Activated naive CD8-positive, alpha-beta T cell treated with anti-CD3 and anti-CD28 coated beads, Interleukin-2, amount 10 ng/mL, durations not matched to agents 7 days and 5 days (primary cell): Measurements from ENCODE around the gene SLCO1A2. TPM values are rescaled to one million over a fixed set of nuclear protein-coding genes. Genes with fewer than 3 reads are reported as not detected.

ENCODE experiments used
- ATAC-seq: fragments of 150-1000 bp; cut with Tn5 transposase; one replicate; pipeline ENCODE4 v1.10.0; 2021; ENCODE audit warnings: low read depth, moderate library complexity
- POLR2A ChIA-PET: fragments of 350-600 bp; sonication (Branson Sonifier 250); formaldehyde crosslinking; loops from one replicate; lab custom pipeline; 2021; ENCODE audit warnings: antibody characterized with exemption; lab: Charles Lee
- DNase-seq: peaks from one replicate; pipeline ENCODE4 v3.0.0; 2021
- H3K27ac Mint-ChIP-seq: one replicate; pipeline ENCODE4 v1.8.0; 2022; ENCODE audit warnings: mild to moderate bottlenecking, mixed read lengths
- H3K27me3 Mint-ChIP-seq: one replicate; pipeline ENCODE4 v1.8.0; 2022; ENCODE audit warnings: mild to moderate bottlenecking, moderate library complexity, mixed read lengths
- H3K36me3 Mint-ChIP-seq: one replicate; pipeline ENCODE4 v1.8.0; 2021; ENCODE audit warnings: mild to moderate bottlenecking, mixed read lengths
- H3K4me1 Mint-ChIP-seq: one replicate; pipeline ENCODE4 v1.8.0; 2021; ENCODE audit warnings: mixed read lengths
- H3K4me3 Mint-ChIP-seq: one replicate; pipeline ENCODE4 v1.8.0; 2022; ENCODE audit warnings: mild to moderate bottlenecking, moderate library complexity, mixed read lengths
- H3K9me3 Mint-ChIP-seq: one replicate; pipeline ENCODE4 v1.8.0; 2021; ENCODE audit warnings: mixed read lengths
- total RNA-seq, 2 experiments: library from RNA; stranded (reverse); gene quantifications; one replicate each; pipeline ENCODE4 v1.2.3, GENCODE V29; 2021

Gene SLCO1A2
- total RNA-seq, 2 experiments from 2014 or later = not detected

- Mint-ChIP-seq H3K27ac (no peak overlapping the region), H3K4me1 (peaks cover 6% of the 10 kb centered on the region), H3K27me3 (peaks cover 2% of the 10 kb centered on the region), H3K36me3 (no peaks in the 10 kb centered on the region), H3K9me3 (no peaks in the 10 kb centered on the region), H3K4me3 (no peak overlapping the region)
- DNase-seq (no peak), ATAC-seq (no peak)
- POLR2A ChIA-PET = no interaction called here
Observed at GRCh38 chr12:21296751-21297406, 37.8 kb downstream of the SLCO1A2 start.

DNA sequence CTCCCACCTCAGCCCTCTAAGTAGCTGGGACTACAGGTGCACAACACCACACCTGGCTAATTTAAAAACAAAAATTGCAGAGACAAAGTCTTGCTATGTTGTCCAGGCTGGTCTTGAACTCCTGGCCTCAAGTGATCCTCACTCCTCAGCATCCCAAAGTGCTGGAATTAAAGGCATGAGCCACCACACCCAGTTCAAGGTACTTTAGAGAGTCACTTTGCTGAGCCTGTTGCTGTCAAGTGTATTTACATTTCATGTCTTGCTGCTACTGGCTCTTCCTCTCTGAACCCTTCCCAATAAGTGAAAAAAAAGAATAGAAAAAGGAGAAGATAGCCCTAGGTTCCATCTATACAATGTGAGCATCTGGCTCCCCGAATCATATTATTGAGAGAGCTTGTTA lies 38.4 kb downstream of the SLCO1A2 start:
- H3K4me1 Mint-ChIP-seq = peaks cover 6% of the 10 kb centered on the region
- peaks cover 2% of the 10 kb centered on the region for H3K27me3 Mint-ChIP-seq
- POLR2A ChIA-PET = no interaction called here
- no peak overlapping the region for H3K4me3 Mint-ChIP-seq
- ATAC-seq (no peak), DNase-seq (no peak)
- no peaks in the 10 kb centered on the region for H3K9me3 Mint-ChIP-seq
- H3K27ac Mint-ChIP-seq = no peak overlapping the region
- no peaks in the 10 kb centered on the region for H3K36me3 Mint-ChIP-seq

DNA sequence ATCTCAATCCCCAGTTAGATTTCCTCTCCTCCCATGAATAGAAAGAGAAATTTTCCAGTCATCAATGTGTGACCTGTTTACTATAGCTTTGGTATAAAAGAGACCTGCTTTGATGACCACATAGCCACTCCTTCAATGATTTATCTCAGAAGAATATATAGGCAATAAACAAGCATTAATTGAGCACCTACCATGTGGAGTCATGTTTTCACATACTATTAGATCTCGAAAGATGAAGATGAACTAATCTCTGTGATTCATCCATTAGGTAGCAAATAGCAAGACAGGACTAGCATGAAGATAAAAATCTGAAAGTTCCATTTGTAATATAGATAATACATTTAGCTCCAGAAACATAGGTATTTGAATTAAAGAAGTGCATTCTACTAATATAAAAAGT lies 40.5 kb downstream of the SLCO1A2 start:
- POLR2A ChIA-PET = no interaction called here
- peaks cover 6% of the 10 kb centered on the region for H3K4me1 Mint-ChIP-seq
- peaks cover 2% of the 10 kb centered on the region for H3K27me3 Mint-ChIP-seq
- no peak overlapping the region for H3K4me3 Mint-ChIP-seq
- H3K27ac Mint-ChIP-seq = no peak overlapping the region
- ATAC-seq (no peak), DNase-seq (no peak)
- H3K9me3 Mint-ChIP-seq = no peaks in the 10 kb centered on the region
- no peaks in the 10 kb centered on the region for H3K36me3 Mint-ChIP-seq

GRCh38 chr12:21292111-21292510 lies 42.6 kb downstream of the SLCO1A2 start:
- DNase-seq (no peak), ATAC-seq (no peak)
- Mint-ChIP-seq H3K9me3 (no peaks in the 10 kb centered on the region), H3K4me1 (peaks cover 5% of the 10 kb centered on the region), H3K4me3 (no peak overlapping the region), H3K27me3 (peaks cover 2% of the 10 kb centered on the region), H3K27ac (no peak overlapping the region), H3K36me3 (no peaks in the 10 kb centered on the region)
- POLR2A ChIA-PET = no interaction called here

GRCh38 chr12:21289698-21290097 lies 45.0 kb downstream of the SLCO1A2 start:
- H3K9me3 Mint-ChIP-seq = no peaks in the 10 kb centered on the region
- no peaks in the 10 kb centered on the region for H3K36me3 Mint-ChIP-seq
- no peaks in the 10 kb centered on the region for H3K27me3 Mint-ChIP-seq
- H3K4me1 Mint-ChIP-seq = no peaks in the 10 kb centered on the region
- H3K4me3 Mint-ChIP-seq = no peak overlapping the region
- no peak for ATAC-seq
- POLR2A ChIA-PET = no interaction called here
- H3K27ac Mint-ChIP-seq = no peak overlapping the region
- DNase-seq = no peak

- Mint-ChIP-seq H3K36me3 (no peaks in the 10 kb centered on the region), H3K4me3 (no peak overlapping the region), H3K9me3 (no peaks in the 10 kb centered on the region), H3K27me3 (peaks cover 20% of the 10 kb centered on the region), H3K27ac (no peak overlapping the region), H3K4me1 (no peaks in the 10 kb centered on the region)
- DNase-seq = no peak
- ATAC-seq = no peak
- POLR2A ChIA-PET = no interaction called here
Observed at GRCh38 chr12:21276826-21277225, 57.9 kb downstream of the SLCO1A2 start.

- H3K36me3 Mint-ChIP-seq = no peaks in the 10 kb centered on the region
- POLR2A ChIA-PET = no interaction called here
- no peak for DNase-seq
- H3K27me3 Mint-ChIP-seq = peaks cover 6% of the 10 kb centered on the region
- H3K4me1 Mint-ChIP-seq = no peaks in the 10 kb centered on the region
- H3K9me3 Mint-ChIP-seq = no peaks in the 10 kb centered on the region
- no peak for ATAC-seq
- no peak overlapping the region for H3K4me3 Mint-ChIP-seq
- H3K27ac Mint-ChIP-seq = no peak overlapping the region
Observed at GRCh38 chr12:21265932-21266331, 68.8 kb downstream of the SLCO1A2 start.

- no peak for ATAC-seq
- POLR2A ChIA-PET = no interaction called here
Observed at GRCh38 chr12:21264232-21264631, 70.5 kb downstream of the SLCO1A2 start.

DNA sequence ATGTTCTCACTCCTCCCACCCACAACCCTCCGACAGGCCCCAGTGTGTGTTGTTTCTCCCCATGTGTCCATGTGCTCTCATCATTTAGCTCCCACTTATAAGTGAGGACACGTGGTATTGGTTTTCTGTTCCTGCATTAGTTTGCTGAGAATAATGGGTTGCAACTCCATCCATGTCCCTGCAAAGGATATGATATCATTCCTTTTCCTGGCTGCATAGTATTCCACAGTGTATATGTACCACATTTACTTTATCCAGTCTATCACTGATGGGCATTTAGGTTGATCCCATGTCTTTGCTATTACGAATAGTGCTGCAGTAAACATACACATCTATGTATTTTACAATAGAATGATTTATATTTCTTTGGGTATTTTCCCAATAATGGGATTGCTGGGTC lies 77.5 kb downstream of the SLCO1A2 start:
- no peak for ATAC-seq
- H3K4me1 Mint-ChIP-seq = no peaks in the 10 kb centered on the region
- no peaks in the 10 kb centered on the region for H3K36me3 Mint-ChIP-seq

More at GRCh38 chr12:21264232-21264631, 70.5 kb downstream of the SLCO1A2 start:
- Mint-ChIP-seq H3K4me3 (no peak overlapping the region), H3K36me3 (no peaks in the 10 kb centered on the region), H3K27me3 (peaks cover 2% of the 10 kb centered on the region), H3K9me3 (peaks cover 1% of the 10 kb centered on the region), H3K4me1 (no peaks in the 10 kb centered on the region), H3K27ac (no peak overlapping the region)
- DNase-seq = no peak

GRCh38 chr12:21252070-21252469 lies 82.6 kb downstream of the SLCO1A2 start:
- no peak for DNase-seq

More for the DNA sequence above, 77.5 kb downstream of the SLCO1A2 start:
- Mint-ChIP-seq H3K27ac (no peak overlapping the region), H3K27me3 (peaks cover 3% of the 10 kb centered on the region), H3K4me3 (no peak overlapping the region), H3K9me3 (peaks cover 1% of the 10 kb centered on the region)
- POLR2A ChIA-PET = no interaction called here
- no peak for DNase-seq

DNA sequence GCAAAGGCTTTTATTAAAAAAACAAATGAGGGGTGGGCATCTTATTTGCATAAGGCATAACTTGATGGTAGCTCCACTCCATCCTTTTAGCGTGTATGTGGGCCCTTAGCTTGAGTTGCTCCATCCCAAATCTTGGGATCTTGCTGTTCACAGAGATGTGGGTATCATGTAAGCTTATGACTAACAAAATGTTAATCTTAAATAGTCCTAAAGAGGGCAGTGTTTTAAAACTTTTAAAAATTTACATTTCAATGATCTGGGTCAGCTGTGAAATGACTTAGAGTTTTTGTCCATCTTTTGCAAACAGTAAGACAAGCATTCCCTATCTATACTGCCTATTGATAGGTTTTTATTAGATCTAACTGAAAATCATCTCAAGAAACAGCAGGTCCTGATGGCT lies 86.0 kb downstream of the SLCO1A2 start:
- no peak overlapping the region for H3K4me3 Mint-ChIP-seq
- POLR2A ChIA-PET = no interaction called here
- no peaks in the 10 kb centered on the region for H3K36me3 Mint-ChIP-seq
- H3K4me1 Mint-ChIP-seq = no peaks in the 10 kb centered on the region
- DNase-seq (no peak), ATAC-seq (no peak)
- no peak overlapping the region for H3K27ac Mint-ChIP-seq
- peaks cover 4% of the 10 kb centered on the region for H3K27me3 Mint-ChIP-seq
- H3K9me3 Mint-ChIP-seq = no peaks in the 10 kb centered on the region

More at GRCh38 chr12:21252070-21252469, 82.6 kb downstream of the SLCO1A2 start:
- POLR2A ChIA-PET = no interaction called here
- Mint-ChIP-seq H3K27me3 (no peaks in the 10 kb centered on the region), H3K27ac (no peak overlapping the region), H3K4me1 (no peaks in the 10 kb centered on the region), H3K36me3 (no peaks in the 10 kb centered on the region), H3K4me3 (no peak overlapping the region), H3K9me3 (no peaks in the 10 kb centered on the region)
- no peak for ATAC-seq

GRCh38 chr12:21239866-21240265 lies 94.9 kb downstream of the SLCO1A2 start:
- Mint-ChIP-seq H3K4me3 (no peak overlapping the region), H3K27me3 (peaks cover 2% of the 10 kb centered on the region), H3K9me3 (no peaks in the 10 kb centered on the region), H3K36me3 (no peaks in the 10 kb centered on the region), H3K27ac (no peak overlapping the region), H3K4me1 (no peaks in the 10 kb centered on the region)
- DNase-seq (no peak), ATAC-seq (no peak)
- POLR2A ChIA-PET = no interaction called here

GRCh38 chr12:21234395-21234794 lies 100.3 kb downstream of the SLCO1A2 start:
- ATAC-seq = no peak
- no peaks in the 10 kb centered on the region for H3K4me1 Mint-ChIP-seq

DNA sequence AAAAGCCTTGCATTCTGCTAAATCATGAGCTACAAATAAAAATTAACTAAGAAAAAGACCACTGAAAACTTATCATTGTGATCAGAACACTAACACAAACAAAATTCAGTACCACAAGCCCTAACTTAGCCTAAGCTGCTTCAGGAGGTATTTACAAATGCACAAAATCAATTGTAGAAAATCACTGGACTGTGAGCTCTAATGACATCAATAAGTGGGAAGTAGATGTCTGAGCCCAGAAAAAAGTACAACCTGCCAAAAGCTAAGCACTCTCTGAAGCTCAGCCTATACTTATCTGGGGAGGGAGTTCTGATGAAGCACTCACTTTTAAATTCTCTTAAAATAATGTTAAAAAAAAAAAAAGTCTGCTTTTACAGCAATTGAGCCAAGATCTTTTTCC lies 110.8 kb downstream of the SLCO1A2 start:
- no peak overlapping the region for H3K4me3 Mint-ChIP-seq
- ATAC-seq (no peak), DNase-seq (no peak)
- no peaks in the 10 kb centered on the region for H3K4me1 Mint-ChIP-seq
- POLR2A ChIA-PET = no interaction called here
- H3K27ac Mint-ChIP-seq = no peak overlapping the region
- no peaks in the 10 kb centered on the region for H3K9me3 Mint-ChIP-seq
- H3K27me3 Mint-ChIP-seq = no peaks in the 10 kb centered on the region
- H3K36me3 Mint-ChIP-seq = no peaks in the 10 kb centered on the region

More at GRCh38 chr12:21234395-21234794, 100.3 kb downstream of the SLCO1A2 start:
- no peak for DNase-seq
- H3K36me3 Mint-ChIP-seq = no peaks in the 10 kb centered on the region
- no peaks in the 10 kb centered on the region for H3K9me3 Mint-ChIP-seq
- POLR2A ChIA-PET = no interaction called here
- no peak overlapping the region for H3K27ac Mint-ChIP-seq
- H3K27me3 Mint-ChIP-seq = peaks cover 2% of the 10 kb centered on the region
- no peak overlapping the region for H3K4me3 Mint-ChIP-seq
